ENCODE measurements around the gene ZNF385B.

Gene ZNF385B

DNA sequence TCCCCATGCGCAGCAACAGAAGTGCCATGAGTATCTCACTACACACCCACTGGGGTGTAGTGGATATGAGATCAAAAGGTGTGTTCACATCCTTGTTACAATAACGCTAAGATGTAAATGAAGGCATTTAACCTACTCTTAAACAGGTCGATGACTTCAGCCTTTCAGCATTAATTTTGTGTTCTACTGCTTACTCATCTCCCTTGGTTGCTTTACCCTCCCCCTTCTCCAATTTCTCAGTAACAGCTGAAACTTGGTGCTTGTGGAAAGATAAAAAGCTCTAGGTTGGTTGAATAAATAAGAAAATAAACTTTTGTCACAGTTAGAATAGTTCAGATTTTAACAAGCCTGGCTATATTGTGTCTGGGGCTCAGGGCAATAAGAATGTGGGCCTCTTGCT, 449.3 kb downstream of the ZNF385B start:
- no peak overlapping the region for H3K27ac ChIP-seq
- TF ChIP-seq, protein P1, sequence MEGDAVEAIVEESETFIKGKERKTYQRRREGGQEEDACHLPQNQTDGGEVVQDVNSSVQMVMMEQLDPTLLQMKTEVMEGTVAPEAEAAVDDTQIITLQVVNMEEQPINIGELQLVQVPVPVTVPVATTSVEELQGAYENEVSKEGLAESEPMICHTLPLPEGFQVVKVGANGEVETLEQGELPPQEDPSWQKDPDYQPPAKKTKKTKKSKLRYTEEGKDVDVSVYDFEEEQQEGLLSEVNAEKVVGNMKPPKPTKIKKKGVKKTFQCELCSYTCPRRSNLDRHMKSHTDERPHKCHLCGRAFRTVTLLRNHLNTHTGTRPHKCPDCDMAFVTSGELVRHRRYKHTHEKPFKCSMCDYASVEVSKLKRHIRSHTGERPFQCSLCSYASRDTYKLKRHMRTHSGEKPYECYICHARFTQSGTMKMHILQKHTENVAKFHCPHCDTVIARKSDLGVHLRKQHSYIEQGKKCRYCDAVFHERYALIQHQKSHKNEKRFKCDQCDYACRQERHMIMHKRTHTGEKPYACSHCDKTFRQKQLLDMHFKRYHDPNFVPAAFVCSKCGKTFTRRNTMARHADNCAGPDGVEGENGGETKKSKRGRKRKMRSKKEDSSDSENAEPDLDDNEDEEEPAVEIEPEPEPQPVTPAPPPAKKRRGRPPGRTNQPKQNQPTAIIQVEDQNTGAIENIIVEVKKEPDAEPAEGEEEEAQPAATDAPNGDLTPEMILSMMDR (IDR thresholded peaks at IDR 0.05; ENCODE audit: low read depth, low read length): no peak
- peaks cover 5% of the 10 kb centered on the region for H3K9me3 ChIP-seq (ENCODE audit: severe bottlenecking)
- H3K4me3 ChIP-seq (ENCODE audit: low read depth, low read length): no peak overlapping the region
- H3K36me3 ChIP-seq: no peaks in the 10 kb centered on the region
- DNase-seq: no peak
- H3K27me3 ChIP-seq (ENCODE audit: insufficient read depth, low read depth, severe bottlenecking): no peaks in the 10 kb centered on the region

DNA sequence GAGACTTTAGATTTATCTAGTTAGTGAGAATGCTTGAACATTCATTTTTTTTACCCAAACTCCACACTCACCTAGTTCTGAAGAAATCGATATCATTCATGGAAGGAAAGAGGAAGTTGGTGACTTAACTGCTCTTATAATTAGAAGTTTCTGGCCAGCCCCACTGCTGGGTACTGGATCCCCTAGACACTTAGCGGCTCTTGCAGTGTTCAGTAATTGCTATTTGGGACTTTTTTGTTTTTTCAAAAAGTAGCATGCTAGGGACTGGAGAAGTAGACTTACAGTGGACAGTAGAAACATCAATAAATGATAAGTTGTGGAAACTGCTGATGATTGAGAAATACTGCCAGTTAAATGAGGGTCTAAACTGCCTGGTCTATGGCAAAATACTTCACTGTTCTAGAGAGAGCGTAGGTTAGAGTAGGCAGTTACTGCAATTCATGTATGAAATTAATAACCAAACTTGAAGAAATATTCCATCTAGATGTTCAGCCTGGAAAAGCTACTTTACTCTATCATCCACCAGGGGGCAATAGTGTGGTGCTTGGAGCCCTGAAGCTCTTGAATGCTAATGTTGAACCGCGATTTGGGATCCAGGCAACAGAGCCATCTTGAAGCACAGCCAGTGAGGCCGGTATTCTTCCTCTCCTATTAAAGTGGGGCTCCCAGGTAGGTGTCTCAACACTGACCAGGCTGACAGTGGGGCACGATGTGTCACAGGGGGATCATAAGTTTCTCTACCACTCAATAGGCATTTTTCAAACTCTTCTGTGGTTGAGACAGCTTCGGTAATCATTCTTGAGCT, 450.7 kb downstream of the ZNF385B start:
- no peak overlapping the region for H3K27ac ChIP-seq
- TF ChIP-seq, protein P1 (IDR thresholded peaks at IDR 0.05; ENCODE audit: low read depth, low read length): peak; percentile 65
- DNase-seq: peak; percentile 33
- no peaks in the 10 kb centered on the region for H3K9me3 ChIP-seq (ENCODE audit: severe bottlenecking)
- H3K36me3 ChIP-seq: no peaks in the 10 kb centered on the region
- H3K27me3 ChIP-seq (ENCODE audit: insufficient read depth, low read depth, severe bottlenecking): no peaks in the 10 kb centered on the region
- H3K4me3 ChIP-seq (ENCODE audit: low read depth, low read length): no peak overlapping the region

DNA sequence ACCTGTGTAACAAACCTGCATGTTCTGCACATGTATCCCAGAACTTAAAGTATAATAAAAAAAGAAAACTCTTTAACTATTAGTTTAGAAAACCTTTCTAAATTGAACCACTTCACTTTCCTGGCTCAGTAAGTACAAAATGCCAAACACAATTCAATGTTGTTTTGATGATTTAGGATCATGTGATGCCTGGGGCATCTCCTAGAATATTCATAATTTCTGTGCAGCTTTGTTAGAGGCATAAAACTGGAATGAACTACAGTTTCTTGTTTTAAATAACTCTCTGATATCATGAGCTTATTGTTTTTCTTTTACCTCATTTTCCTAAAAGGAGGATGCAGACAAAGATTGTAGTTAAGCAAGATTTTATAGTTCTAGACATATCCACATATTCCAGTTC, 457.8 kb downstream of the ZNF385B start:
- Histone ChIP-seq H3K9me3 (ENCODE audit: severe bottlenecking) (no peaks in the 10 kb centered on the region), H3K4me3 (ENCODE audit: low read depth, low read length) (no peak overlapping the region), H3K27ac (no peak overlapping the region), H3K36me3 (no peaks in the 10 kb centered on the region), H3K27me3 (ENCODE audit: insufficient read depth, low read depth, severe bottlenecking) (no peaks in the 10 kb centered on the region)
- TF ChIP-seq, protein P1 (IDR thresholded peaks at IDR 0.05; ENCODE audit: low read depth, low read length): no peak
- DNase-seq: no peak

DNA sequence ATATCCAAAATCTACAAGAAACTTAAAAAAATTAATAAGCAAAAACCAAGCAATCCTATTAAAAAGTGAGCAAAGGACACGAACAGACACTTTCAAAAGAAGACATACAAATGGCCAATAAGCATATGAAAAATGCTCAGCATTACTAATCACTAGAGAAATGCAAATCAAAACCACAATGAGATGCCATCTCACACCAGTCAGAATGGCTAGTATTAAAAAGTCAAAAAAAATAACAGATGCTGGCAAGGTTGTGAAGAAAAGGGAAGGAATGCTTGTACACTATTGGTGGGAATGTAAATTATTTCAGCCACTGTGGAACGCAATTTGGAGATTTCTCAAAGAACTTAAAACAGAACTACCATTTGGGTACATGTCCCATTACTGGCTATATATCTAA, 467.9 kb downstream of the ZNF385B start:
- H3K4me3 ChIP-seq (ENCODE audit: low read depth, low read length): no peak overlapping the region
- no peaks in the 10 kb centered on the region for H3K27me3 ChIP-seq (ENCODE audit: insufficient read depth, low read depth, severe bottlenecking)
- DNase-seq: no peak
- H3K9me3 ChIP-seq (ENCODE audit: severe bottlenecking): no peaks in the 10 kb centered on the region
- H3K36me3 ChIP-seq: no peaks in the 10 kb centered on the region
- TF ChIP-seq, protein P1 (IDR thresholded peaks at IDR 0.05; ENCODE audit: low read depth, low read length): no peak
- H3K27ac ChIP-seq: no peak overlapping the region

Data from WERI-Rb-1 (cell line).